Fibroblast of lung (primary cell): Measurements from ENCODE around the gene OR10A3.

ENCODE experiments used
- EZH2 ChIP-seq: IDR thresholded peaks from 2 replicates; pipeline ENCODE4 v1.5.1; 2012; ENCODE audit warnings: low read length, control low read depth, mild to moderate bottlenecking; ENCODE audit errors: missing control alignments
- TF ChIP-seq, protein P1 (sequence below), 2 donors: IDR thresholded peaks in 1 of 2; conservative IDR thresholded peaks in 1 of 2; 1 replicate in 1 of 2; 2 replicates in 1 of 2; pipeline ENCODE4 v1.5.1; 2011 to 2012; ENCODE audit warnings: low read length in 2 of 2, control low read depth in 1 of 2, inconsistent platforms in 1 of 2, low read depth in 1 of 2, mild to moderate bottlenecking in 1 of 2

DNA sequence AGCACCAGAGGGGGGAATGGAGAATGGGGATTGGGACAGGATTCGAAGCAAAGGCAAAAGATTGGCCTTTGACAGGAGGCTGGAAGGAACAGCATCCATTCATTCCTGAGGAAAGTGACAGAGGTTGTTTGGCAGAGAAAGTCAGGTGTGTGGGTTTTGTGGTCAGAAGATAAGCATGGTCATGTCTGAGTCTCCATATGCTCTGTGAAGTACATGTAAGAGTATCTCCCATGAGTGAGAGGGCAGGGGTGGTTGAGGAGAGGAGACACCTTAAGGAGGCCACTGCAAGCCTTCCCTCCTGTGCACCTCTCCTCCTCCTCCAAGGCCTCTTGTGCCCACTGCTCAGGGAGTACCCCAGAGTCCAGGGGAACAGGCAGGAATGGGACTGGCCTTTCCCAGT, 25.6 kb upstream of the OR10A3 start:
- TF ChIP-seq, protein P1, sequence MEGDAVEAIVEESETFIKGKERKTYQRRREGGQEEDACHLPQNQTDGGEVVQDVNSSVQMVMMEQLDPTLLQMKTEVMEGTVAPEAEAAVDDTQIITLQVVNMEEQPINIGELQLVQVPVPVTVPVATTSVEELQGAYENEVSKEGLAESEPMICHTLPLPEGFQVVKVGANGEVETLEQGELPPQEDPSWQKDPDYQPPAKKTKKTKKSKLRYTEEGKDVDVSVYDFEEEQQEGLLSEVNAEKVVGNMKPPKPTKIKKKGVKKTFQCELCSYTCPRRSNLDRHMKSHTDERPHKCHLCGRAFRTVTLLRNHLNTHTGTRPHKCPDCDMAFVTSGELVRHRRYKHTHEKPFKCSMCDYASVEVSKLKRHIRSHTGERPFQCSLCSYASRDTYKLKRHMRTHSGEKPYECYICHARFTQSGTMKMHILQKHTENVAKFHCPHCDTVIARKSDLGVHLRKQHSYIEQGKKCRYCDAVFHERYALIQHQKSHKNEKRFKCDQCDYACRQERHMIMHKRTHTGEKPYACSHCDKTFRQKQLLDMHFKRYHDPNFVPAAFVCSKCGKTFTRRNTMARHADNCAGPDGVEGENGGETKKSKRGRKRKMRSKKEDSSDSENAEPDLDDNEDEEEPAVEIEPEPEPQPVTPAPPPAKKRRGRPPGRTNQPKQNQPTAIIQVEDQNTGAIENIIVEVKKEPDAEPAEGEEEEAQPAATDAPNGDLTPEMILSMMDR (conservative IDR thresholded peaks at IDR 0.05 in 1 of 2, IDR thresholded peaks at IDR 0.05 in 1 of 2; ENCODE audit: low read depth in 1 of 2, low read length in 2 of 2): no peak
- no peak for TF ChIP-seq EZH2
